Activated T-cell treated with anti-CD3 and anti-CD28 coated beads, Interleukin-2, amount 50 U/mL, for 48 hours (primary cell): ENCODE measurements around the gene ANKRD13D.

Source experiments
- DNase-seq, 2 experiments: peaks; one replicate each; pipeline ENCODE4 v3.0.0-alpha.2; 2020

Gene ANKRD13D

DNA sequence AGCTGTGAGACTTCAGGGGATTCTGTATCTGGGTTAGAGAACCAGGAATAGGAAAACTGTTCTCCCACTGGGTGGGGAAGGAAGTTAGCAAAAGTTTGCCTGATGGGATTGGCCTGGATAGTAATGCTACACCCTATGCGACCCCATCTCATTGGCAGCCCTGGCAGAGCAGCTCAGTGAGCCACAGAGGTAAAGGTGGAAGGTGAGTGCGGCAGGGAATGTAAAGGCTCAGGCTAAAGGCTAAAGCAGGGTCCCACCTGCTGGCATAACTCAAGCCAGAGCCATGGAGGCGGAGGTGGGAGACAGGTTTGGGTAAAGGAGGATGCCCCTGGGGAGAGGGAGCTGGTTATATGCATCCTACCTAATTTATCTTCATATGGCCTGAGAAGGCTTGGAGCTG lies 32.9 kb downstream of the ANKRD13D start:
- DNase-seq, result no peak

DNA sequence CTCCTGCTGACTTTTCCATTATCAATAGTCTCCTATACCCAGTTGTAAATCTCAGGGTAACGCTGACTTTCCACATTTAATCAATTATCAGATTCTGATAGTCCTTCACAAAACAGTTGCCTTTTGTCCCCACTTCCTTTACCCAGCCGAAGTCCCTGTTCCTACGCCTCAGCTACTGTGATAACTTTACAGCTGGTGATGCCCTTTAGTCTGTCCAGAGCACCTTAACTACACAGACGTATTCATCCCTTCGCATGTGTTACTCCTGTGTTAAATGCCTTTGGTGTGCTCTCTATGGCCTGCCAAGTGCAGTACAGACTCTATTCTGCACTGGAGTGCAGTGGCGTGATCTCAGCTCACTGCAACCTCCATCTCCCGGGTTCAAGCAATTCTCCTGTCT lies 34.4 kb downstream of the ANKRD13D start:
- no peak for DNase-seq

- DNase-seq, result no peak
Measured at GRCh38 chr11:67332081-67332691, 43.1 kb downstream of the ANKRD13D start.

GRCh38 chr11:67337257-67337656 lies 48.2 kb downstream of the ANKRD13D start:
- DNase-seq, result no peak

DNA sequence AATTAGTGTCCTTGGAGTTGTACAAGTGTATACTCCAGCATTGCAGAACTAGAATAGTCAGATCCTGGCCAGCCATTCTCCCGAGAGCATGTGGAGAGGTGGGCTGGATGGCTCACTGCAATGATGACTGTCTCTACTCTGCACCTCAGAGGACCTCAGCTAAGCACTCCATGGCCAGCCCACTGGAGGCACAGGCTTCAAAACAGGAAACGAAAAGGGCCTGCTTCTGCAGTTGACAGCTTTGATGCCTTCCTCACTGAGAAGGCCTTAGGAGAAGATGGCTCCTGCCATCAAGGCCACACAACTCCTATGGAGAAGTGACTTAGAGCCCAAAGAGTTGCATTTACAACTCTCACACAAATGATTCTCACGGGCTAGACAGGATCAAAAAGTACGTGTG lies 55.2 kb downstream of the ANKRD13D start:
- peak in 1 of 2 experiments; percentile 26 for DNase-seq

DNA sequence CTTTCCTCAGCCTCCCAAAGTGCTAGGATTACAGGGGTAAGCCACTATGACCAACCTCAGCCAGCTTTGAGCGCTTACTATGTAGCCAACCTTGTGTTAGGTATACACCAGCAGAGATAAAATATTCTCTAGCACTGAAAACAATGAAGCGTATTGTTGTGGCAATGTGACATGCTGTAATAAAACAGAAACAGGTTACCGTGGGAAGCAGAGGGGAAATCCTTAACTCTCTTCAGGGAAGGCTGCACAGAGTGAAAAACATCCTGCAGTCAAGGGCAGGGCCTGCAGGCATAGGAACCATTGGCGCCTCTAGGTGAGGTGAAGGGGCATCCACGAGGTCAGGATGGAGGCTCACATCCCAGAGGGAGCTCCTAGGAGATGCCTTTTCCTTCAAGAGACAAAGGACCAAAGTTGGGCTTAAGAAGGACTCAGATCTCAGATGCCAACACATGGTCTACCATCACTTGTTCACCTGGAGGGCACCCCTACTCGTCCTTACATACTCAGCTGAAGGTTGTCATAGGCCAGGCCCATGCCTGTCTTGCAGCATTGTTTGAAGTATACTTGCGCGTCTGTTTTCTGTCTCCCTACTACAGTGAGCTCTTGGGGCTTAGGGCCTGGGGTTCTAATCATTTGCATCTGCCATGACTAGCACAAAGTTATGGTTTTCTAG lies 56.3 kb downstream of the ANKRD13D start:
- peak in 1 of 2 experiments; percentile 34 for DNase-seq

- DNase-seq, result no peak
Measured at GRCh38 chr11:67345920-67346819, 57.1 kb downstream of the ANKRD13D start.

- no peak for DNase-seq
Measured at GRCh38 chr11:67347964-67348749, 59.1 kb downstream of the ANKRD13D start.

DNA sequence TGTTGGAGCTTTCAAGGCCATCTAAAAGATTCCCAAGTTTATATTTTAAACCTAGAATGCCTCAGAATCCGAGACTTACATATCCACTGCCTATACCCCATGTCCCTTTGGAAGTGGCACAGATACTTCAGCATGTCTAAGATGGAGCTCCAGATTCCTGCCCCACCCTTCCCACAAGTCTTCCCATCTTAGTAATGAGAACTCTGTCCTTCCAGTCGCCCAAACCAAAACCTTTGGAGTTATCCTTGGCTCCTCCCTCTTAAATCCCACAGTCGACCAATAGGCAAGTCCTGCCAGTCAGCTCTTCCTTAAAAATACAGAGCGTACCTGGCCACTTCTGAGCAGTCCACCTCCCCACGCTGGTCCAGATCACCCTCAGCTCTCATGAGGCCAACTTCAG lies 59.9 kb downstream of the ANKRD13D start:
- DNase-seq, result no peak

DNA sequence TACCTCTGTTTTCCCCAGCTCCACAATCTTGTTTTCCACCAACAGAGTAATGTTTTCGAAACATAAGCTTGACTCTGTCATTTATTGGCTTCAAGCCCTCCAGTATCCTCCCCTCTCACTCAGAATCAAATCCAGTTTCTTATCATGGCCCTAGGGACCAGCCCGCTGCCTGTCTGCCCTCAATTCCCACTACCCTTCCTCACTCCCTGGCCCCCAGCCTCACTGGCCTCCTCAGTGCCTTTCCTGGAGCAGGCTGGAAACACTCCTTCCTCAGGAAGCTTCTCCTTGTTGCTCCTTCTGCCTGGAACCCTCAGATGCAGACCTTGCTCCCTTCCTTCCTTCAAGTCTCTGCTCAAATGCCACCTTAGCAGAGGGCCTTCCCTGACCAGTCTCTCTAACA lies 60.4 kb downstream of the ANKRD13D start:
- no peak for DNase-seq

DNA sequence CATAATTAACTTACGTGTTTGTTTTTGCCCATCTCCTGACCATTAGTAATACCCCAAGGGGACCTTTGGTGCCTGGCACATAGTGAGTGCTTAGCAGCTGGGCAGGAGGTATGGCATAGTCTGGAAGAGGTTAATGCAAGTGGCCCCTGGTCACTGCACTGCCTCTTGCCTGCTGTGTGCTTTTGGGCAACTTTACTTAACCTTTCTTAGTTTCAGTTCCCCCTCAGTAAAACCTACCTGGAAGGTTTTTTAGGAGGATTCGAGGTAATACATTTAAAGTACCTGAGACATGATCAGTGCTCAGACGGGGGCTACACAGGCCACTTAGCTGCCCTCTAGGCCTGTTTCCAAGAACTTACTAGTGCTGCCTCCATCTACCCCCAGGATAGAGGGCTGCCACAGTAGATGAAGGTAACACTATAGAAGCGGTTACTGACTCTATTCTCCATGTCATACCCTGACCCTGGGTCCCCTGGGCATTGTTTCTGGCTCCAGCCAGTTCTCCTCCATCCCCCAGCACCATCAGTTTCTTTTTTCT lies 60.9 kb downstream of the ANKRD13D start:
- no peak for DNase-seq

- peak; percentile 63 to 77 for DNase-seq
Measured at GRCh38 chr11:67351275-67352005, 62.3 kb downstream of the ANKRD13D start.
